Central memory CD8-positive, alpha-beta T cell (primary cell): ENCODE data around the gene ZNF488.

Source experiments
- ATAC-seq: fragments of 150-1000 bp; cut with Tn5 transposase; replicated peaks from 2 replicates; pipeline ENCODE4 v1.10.0; 2022; ENCODE audit warnings: mild to moderate bottlenecking, moderate FRiP score, moderate number of reproducible peaks; ENCODE audit not compliant: poor library complexity, severe bottlenecking; ENCODE audit errors: extremely low read depth
- DNase-seq, 2 donors: peaks; one replicate each; pipeline ENCODE4 v3.0.0; 2021; ENCODE audit warnings: low spot score in 2 of 2
- H3K27ac Mint-ChIP-seq: one replicate; pipeline ENCODE4 v1.8.0; 2022; ENCODE audit warnings: low read depth, mild to moderate bottlenecking, moderate library complexity, mixed read lengths
- H3K27me3 Mint-ChIP-seq: one replicate; pipeline ENCODE4 v1.8.0; 2022; ENCODE audit warnings: mixed read lengths
- H3K36me3 Mint-ChIP-seq: one replicate; pipeline ENCODE4 v1.8.0; 2022; ENCODE audit warnings: mild to moderate bottlenecking, moderate library complexity, mixed read lengths; ENCODE audit not compliant: insufficient read depth
- H3K4me1 Mint-ChIP-seq: one replicate; pipeline ENCODE4 v1.8.0; 2022; ENCODE audit warnings: mixed read lengths
- H3K4me3 Mint-ChIP-seq: one replicate; pipeline ENCODE4 v1.8.0; 2022; ENCODE audit warnings: mild to moderate bottlenecking, moderate library complexity, mixed read lengths
- H3K9me3 Mint-ChIP-seq: one replicate; pipeline ENCODE4 v1.8.0; 2022; ENCODE audit warnings: mixed read lengths

Gene ZNF488

GRCh38 chr10:47346581-47347302 lies 37.4 kb downstream of the ZNF488 start:
- no peak overlapping the region for H3K4me3 Mint-ChIP-seq
- H3K27ac Mint-ChIP-seq = no peak overlapping the region

GRCh38 chr10:47344996-47345870 lies 38.9 kb downstream of the ZNF488 start:
- Mint-ChIP-seq H3K9me3 (no peaks in the 10 kb centered on the region), H3K4me1 (peaks cover 5% of the 10 kb centered on the region), H3K27me3 (peaks cover 22% of the 10 kb centered on the region), H3K36me3 (no peaks in the 10 kb centered on the region), H3K27ac (no peak overlapping the region), H3K4me3 (no peak overlapping the region)
- DNase-seq (no peak), ATAC-seq (no peak)

More at GRCh38 chr10:47346581-47347302, 37.4 kb downstream of the ZNF488 start:
- no peaks in the 10 kb centered on the region for H3K36me3 Mint-ChIP-seq
- H3K27me3 Mint-ChIP-seq = peaks cover 7% of the 10 kb centered on the region
- no peak for ATAC-seq
- H3K4me1 Mint-ChIP-seq = no peaks in the 10 kb centered on the region
- no peak for DNase-seq
- no peaks in the 10 kb centered on the region for H3K9me3 Mint-ChIP-seq

- Mint-ChIP-seq H3K4me3 (no peak overlapping the region), H3K27me3 (peaks cover 35% of the 10 kb centered on the region), H3K27ac (no peak overlapping the region), H3K36me3 (no peaks in the 10 kb centered on the region), H3K4me1 (peaks cover 6% of the 10 kb centered on the region), H3K9me3 (no peaks in the 10 kb centered on the region)
- peak; percentile 38 to 42 for DNase-seq
- peak; percentile 32 for ATAC-seq
Measured at GRCh38 chr10:47340608-47341170, 43.4 kb downstream of the ZNF488 start.

- Mint-ChIP-seq H3K27ac (no peak overlapping the region), H3K4me1 (peaks cover 6% of the 10 kb centered on the region), H3K27me3 (peaks cover 40% of the 10 kb centered on the region), H3K4me3 (no peak overlapping the region), H3K36me3 (no peaks in the 10 kb centered on the region), H3K9me3 (no peaks in the 10 kb centered on the region)
- no peak for DNase-seq
- no peak for ATAC-seq
Measured at GRCh38 chr10:47339759-47340607, 44.1 kb downstream of the ZNF488 start.

GRCh38 chr10:47339186-47339735 lies 44.8 kb downstream of the ZNF488 start:
- Mint-ChIP-seq H3K4me1 (peaks cover 6% of the 10 kb centered on the region), H3K36me3 (no peaks in the 10 kb centered on the region), H3K4me3 (no peak overlapping the region), H3K27ac (no peak overlapping the region), H3K9me3 (no peaks in the 10 kb centered on the region), H3K27me3 (peaks cover 47% of the 10 kb centered on the region)
- DNase-seq = no peak
- no peak for ATAC-seq

- Mint-ChIP-seq H3K27me3 (peaks cover 59% of the 10 kb centered on the region), H3K27ac (no peak overlapping the region), H3K9me3 (no peaks in the 10 kb centered on the region), H3K36me3 (no peaks in the 10 kb centered on the region), H3K4me3 (no peak overlapping the region), H3K4me1 (peaks cover 6% of the 10 kb centered on the region)
- DNase-seq (no peak), ATAC-seq (no peak)
Measured at GRCh38 chr10:47337310-47337709, 46.8 kb downstream of the ZNF488 start.

GRCh38 chr10:47336387-47337134 lies 47.5 kb downstream of the ZNF488 start:
- H3K27me3 Mint-ChIP-seq = peaks cover 56% of the 10 kb centered on the region
- peaks cover 6% of the 10 kb centered on the region for H3K4me1 Mint-ChIP-seq
- H3K36me3 Mint-ChIP-seq = no peaks in the 10 kb centered on the region
- DNase-seq = no peak
- ATAC-seq = no peak
- no peak overlapping the region for H3K27ac Mint-ChIP-seq
- H3K9me3 Mint-ChIP-seq = no peaks in the 10 kb centered on the region
- no peak overlapping the region for H3K4me3 Mint-ChIP-seq

GRCh38 chr10:47335906-47336305 lies 48.2 kb downstream of the ZNF488 start:
- Mint-ChIP-seq H3K4me1 (peaks cover 6% of the 10 kb centered on the region), H3K36me3 (no peaks in the 10 kb centered on the region), H3K4me3 (no peak overlapping the region), H3K27me3 (peaks cover 49% of the 10 kb centered on the region), H3K9me3 (no peaks in the 10 kb centered on the region), H3K27ac (no peak overlapping the region)
- DNase-seq = no peak
- no peak for ATAC-seq

GRCh38 chr10:47334466-47335295 lies 49.4 kb downstream of the ZNF488 start:
- no peak overlapping the region for H3K4me3 Mint-ChIP-seq
- H3K27ac Mint-ChIP-seq = no peak overlapping the region
- no peaks in the 10 kb centered on the region for H3K4me1 Mint-ChIP-seq
- no peaks in the 10 kb centered on the region for H3K36me3 Mint-ChIP-seq
- DNase-seq = no peak
- ATAC-seq = no peak
- H3K9me3 Mint-ChIP-seq = no peaks in the 10 kb centered on the region
- H3K27me3 Mint-ChIP-seq = peaks cover 37% of the 10 kb centered on the region

- DNase-seq (no peak), ATAC-seq (no peak)
- H3K9me3 Mint-ChIP-seq = no peaks in the 10 kb centered on the region
- H3K4me1 Mint-ChIP-seq = no peaks in the 10 kb centered on the region
- H3K4me3 Mint-ChIP-seq = no peak overlapping the region
- H3K27me3 Mint-ChIP-seq = peaks cover 30% of the 10 kb centered on the region
- H3K36me3 Mint-ChIP-seq = no peaks in the 10 kb centered on the region
- H3K27ac Mint-ChIP-seq = no peak overlapping the region
Measured at GRCh38 chr10:47333532-47333931, 50.6 kb downstream of the ZNF488 start.

GRCh38 chr10:47332946-47333345 lies 51.1 kb downstream of the ZNF488 start:
- Mint-ChIP-seq H3K27me3 (peaks cover 30% of the 10 kb centered on the region), H3K4me1 (no peaks in the 10 kb centered on the region), H3K27ac (no peak overlapping the region), H3K9me3 (no peaks in the 10 kb centered on the region), H3K4me3 (no peak overlapping the region), H3K36me3 (no peaks in the 10 kb centered on the region)
- ATAC-seq (no peak), DNase-seq (no peak)
